H54 (cell line): ENCODE results near the gene PPDPF.
A peak's percentile ranks its signal among the peaks of the same experiment; 100 is the strongest.

Source experiments
- DNase-seq: peaks from one replicate; pipeline ENCODE4 v3.0.0; 2011; ENCODE audit warnings: low spot score, mixed read lengths; ENCODE audit not compliant: insufficient read length
- FAIRE-seq: peaks from 3 replicates; lab custom pipeline; 2011; peaks lifted over from hg19 to GRCh38; lab: Jason Lieb, UNC
- POLR2A ChIP-seq: IDR thresholded peaks from 2 replicates; pipeline ENCODE4 v1.6.1; 2011; ENCODE audit warnings: low read depth, mild to moderate bottlenecking, low read length

The PPDPF gene

GRCh38 chr20:63546256-63546955 is 25.8 kb downstream of the PPDPF start:
- TF ChIP-seq POLR2A: no peak
- DNase-seq: no peak
- no peak for FAIRE-seq

- TF ChIP-seq POLR2A: no peak
- DNase-seq (no peak), FAIRE-seq (no peak)
These were observed 26.6 kb downstream of the PPDPF start for GRCh38 chr20:63546956-63547724.

GRCh38 chr20:63547725-63548480 is 27.3 kb downstream of the PPDPF start, which contains the start of gene SRMS:
TSS of gene SRMS (minus strand) at chr20:63547749. CDS start at chr20:63547463, 286 bp downstream.
- TF ChIP-seq POLR2A: no peak
- FAIRE-seq (no peak), DNase-seq (peak; percentile 84)

- no peak for DNase-seq
- no peak for FAIRE-seq
- TF ChIP-seq POLR2A: no peak
These were observed 28.0 kb downstream of the PPDPF start for GRCh38 chr20:63548542-63548941.

- TF ChIP-seq POLR2A: no peak
- FAIRE-seq (no peak), DNase-seq (no peak)
These were observed 28.5 kb downstream of the PPDPF start for GRCh38 chr20:63549019-63549418.

- FAIRE-seq (no peak), DNase-seq (no peak)
These were observed 29.2 kb downstream of the PPDPF start for GRCh38 chr20:63549679-63550282.

GRCh38 chr20:63551068-63551467 is 30.5 kb downstream of the PPDPF start:
- DNase-seq (no peak), FAIRE-seq (no peak)
- no peak for TF ChIP-seq POLR2A

More at GRCh38 chr20:63549679-63550282, 29.2 kb downstream of the PPDPF start:
- TF ChIP-seq POLR2A: no peak

- FAIRE-seq (no peak), DNase-seq (no peak)
- no peak for TF ChIP-seq POLR2A
These were observed 32.1 kb downstream of the PPDPF start for GRCh38 chr20:63552481-63553249.

- peak; percentile 27 for FAIRE-seq
These were observed 32.8 kb downstream of the PPDPF start for GRCh38 chr20:63553251-63553932.

GRCh38 chr20:63553933-63554290 is 33.3 kb downstream of the PPDPF start, which contains the start of gene FNDC11:
TSS of gene FNDC11 (plus strand) at chr20:63554159. CDS start at chr20:63555664, 1,505 bp downstream.
- DNase-seq (no peak), FAIRE-seq (no peak)
- TF ChIP-seq POLR2A: no peak

More at GRCh38 chr20:63553251-63553932, 32.8 kb downstream of the PPDPF start:
- peak; percentile 27; the same call in 1 of the 2 replicates for TF ChIP-seq POLR2A
- DNase-seq: peak; percentile 92

- no peak for DNase-seq
These were observed 34.1 kb downstream of the PPDPF start for GRCh38 chr20:63554361-63555278.

More at GRCh38 chr20:63554361-63555278, 34.1 kb downstream of the PPDPF start:
- no peak for FAIRE-seq
- no peak for TF ChIP-seq POLR2A
